ENCODE results near the gene KCNQ2. TPM values are rescaled to one million over a fixed set of nuclear protein-coding genes. Genes with fewer than 3 reads are reported as not detected.

KCNQ2 gene
- total RNA-seq, 1 donor from 2014 or later = not detected

DNA sequence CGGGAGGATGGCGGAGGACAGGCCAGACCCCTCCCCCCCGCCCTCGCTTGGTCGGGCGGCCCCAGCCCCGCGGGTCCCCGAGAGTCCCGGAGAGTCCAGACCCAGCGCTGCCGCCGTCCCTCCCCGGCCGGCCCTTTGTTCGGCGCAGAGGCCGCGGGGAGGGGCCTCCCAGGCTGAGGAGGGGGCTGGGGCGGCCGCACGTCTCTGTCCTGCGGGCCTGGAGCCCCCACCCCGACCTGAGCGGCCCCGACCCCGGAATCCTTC is 806 bp downstream of the KCNQ2 start:
- FAIRE-seq (no peak), DNase-seq (ENCODE audit: low read depth) (no peak)
- Histone ChIP-seq H3K36me3 (ENCODE audit: control insufficient read depth, insufficient read depth, low read length) (no peaks in the 10 kb centered on the region), H3K4me3 (ENCODE audit: low read depth, low read length) (no peak overlapping the region), H3K27me3 (ENCODE audit: control insufficient read depth, insufficient read depth, low read length) (peaks cover 23% of the 10 kb centered on the region)
- TF ChIP-seq CTCF (IDR thresholded peaks at IDR 0.05; ENCODE audit: insufficient read depth, low read length, severe bottlenecking) = no peak

- no peak for FAIRE-seq
- no peaks in the 10 kb centered on the region for H3K36me3 ChIP-seq (ENCODE audit: control insufficient read depth, insufficient read depth, low read length)
- H3K27me3 ChIP-seq (ENCODE audit: control insufficient read depth, insufficient read depth, low read length) = peaks cover 23% of the 10 kb centered on the region
- no peak for TF ChIP-seq CTCF (IDR thresholded peaks at IDR 0.05; ENCODE audit: insufficient read depth, low read length, severe bottlenecking)
- no peak for DNase-seq (ENCODE audit: low read depth)
- H3K4me3 ChIP-seq (ENCODE audit: low read depth, low read length) = no peak overlapping the region
Observed at GRCh38 chr20:63471002-63471716, 1.3 kb downstream of the KCNQ2 start.

DNA sequence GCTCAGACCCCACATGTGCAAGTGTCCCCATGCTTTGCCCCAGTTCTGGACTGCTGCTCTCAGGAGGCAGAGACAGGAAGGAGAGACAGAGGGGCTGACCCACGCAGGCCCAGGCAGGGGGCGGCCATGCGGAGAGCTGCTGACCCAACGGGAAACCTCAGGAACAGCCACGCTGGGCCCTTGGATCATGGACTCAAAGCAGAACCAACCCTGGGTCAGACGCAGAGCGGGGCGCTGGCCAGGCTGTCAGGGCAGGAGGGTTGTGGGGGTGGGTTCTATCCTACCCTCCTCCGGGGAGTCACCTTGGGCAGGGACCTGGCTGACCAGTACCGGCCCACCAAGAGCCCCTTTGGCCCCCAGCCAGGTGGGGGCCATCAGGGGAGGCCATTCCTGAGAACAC is 2.0 kb downstream of the KCNQ2 start:
- TF ChIP-seq CTCF (IDR thresholded peaks at IDR 0.05; ENCODE audit: insufficient read depth, low read length, severe bottlenecking) = no peak
- H3K36me3 ChIP-seq (ENCODE audit: control insufficient read depth, insufficient read depth, low read length) = no peaks in the 10 kb centered on the region
- no peak overlapping the region for H3K4me3 ChIP-seq (ENCODE audit: low read depth, low read length)
- no peak for FAIRE-seq
- DNase-seq (ENCODE audit: low read depth) = no peak
- peaks cover 21% of the 10 kb centered on the region for H3K27me3 ChIP-seq (ENCODE audit: control insufficient read depth, insufficient read depth, low read length)

GRCh38 chr20:63469713-63470101 is 2.7 kb downstream of the KCNQ2 start:
- Histone ChIP-seq H3K4me3 (ENCODE audit: low read depth, low read length) (no peak overlapping the region), H3K27me3 (ENCODE audit: control insufficient read depth, insufficient read depth, low read length) (peaks cover 20% of the 10 kb centered on the region), H3K36me3 (ENCODE audit: control insufficient read depth, insufficient read depth, low read length) (no peaks in the 10 kb centered on the region)
- DNase-seq (ENCODE audit: low read depth) (no peak), FAIRE-seq (no peak)
- TF ChIP-seq CTCF (IDR thresholded peaks at IDR 0.05; ENCODE audit: insufficient read depth, low read length, severe bottlenecking) = no peak

DNA sequence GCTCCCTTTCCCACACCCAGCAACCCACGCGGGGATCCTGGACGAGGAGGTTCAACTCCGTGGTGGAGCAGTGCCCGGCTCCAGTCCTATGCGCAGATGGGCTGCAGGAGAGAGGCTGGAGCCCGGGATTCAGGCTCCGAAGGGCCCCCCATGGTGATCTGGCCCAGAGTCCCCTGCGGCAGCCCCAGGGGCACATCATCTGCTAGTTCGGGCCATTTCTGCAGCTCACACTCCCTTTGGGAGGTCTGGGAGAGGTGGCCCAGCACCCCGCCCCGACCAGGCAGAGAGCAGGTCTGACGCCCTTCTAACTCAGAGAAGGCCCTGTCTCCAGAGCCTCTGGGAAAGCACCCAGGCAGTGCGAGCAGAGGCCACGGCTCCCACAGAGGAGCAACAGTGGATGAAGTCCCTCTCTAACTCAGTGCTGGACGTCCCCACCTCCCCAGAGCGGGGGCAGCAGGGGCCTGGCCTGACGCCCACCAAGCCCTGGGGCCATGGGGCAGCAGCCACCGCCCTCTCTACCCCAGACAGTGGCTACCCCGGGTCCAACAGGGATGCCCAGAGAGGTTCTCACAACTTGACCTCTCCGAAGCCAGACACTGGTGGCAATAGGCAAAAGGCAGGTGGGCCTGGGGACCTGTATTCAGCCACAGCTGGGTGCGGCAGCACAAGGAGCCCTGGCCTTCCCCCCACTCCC is 3.3 kb downstream of the KCNQ2 start:
- H3K4me3 ChIP-seq (ENCODE audit: low read depth, low read length) = no peak overlapping the region
- no peak for FAIRE-seq
- DNase-seq (ENCODE audit: low read depth) = no peak
- TF ChIP-seq CTCF (IDR thresholded peaks at IDR 0.05; ENCODE audit: insufficient read depth, low read length, severe bottlenecking) = no peak
- H3K36me3 ChIP-seq (ENCODE audit: control insufficient read depth, insufficient read depth, low read length) = no peaks in the 10 kb centered on the region
- H3K27me3 ChIP-seq (ENCODE audit: control insufficient read depth, insufficient read depth, low read length) = peaks cover 16% of the 10 kb centered on the region

GRCh38 chr20:63468421-63468820 is 4.0 kb downstream of the KCNQ2 start:
- FAIRE-seq (no peak), DNase-seq (ENCODE audit: low read depth) (no peak)
- Histone ChIP-seq H3K36me3 (ENCODE audit: control insufficient read depth, insufficient read depth, low read length) (no peaks in the 10 kb centered on the region), H3K4me3 (ENCODE audit: low read depth, low read length) (no peak overlapping the region), H3K27me3 (ENCODE audit: control insufficient read depth, insufficient read depth, low read length) (peaks cover 12% of the 10 kb centered on the region)
- no peak for TF ChIP-seq CTCF (IDR thresholded peaks at IDR 0.05; ENCODE audit: insufficient read depth, low read length, severe bottlenecking)

Measured in bronchial epithelial cell (primary cell).